ENCODE data around the gene SUGT1. TPM values are rescaled to one million over a fixed set of nuclear protein-coding genes. Genes with fewer than 3 reads are reported as not detected.

Gene SUGT1
- total RNA-seq, 1 donor from 2014 or later = 48.4 TPM

DNA sequence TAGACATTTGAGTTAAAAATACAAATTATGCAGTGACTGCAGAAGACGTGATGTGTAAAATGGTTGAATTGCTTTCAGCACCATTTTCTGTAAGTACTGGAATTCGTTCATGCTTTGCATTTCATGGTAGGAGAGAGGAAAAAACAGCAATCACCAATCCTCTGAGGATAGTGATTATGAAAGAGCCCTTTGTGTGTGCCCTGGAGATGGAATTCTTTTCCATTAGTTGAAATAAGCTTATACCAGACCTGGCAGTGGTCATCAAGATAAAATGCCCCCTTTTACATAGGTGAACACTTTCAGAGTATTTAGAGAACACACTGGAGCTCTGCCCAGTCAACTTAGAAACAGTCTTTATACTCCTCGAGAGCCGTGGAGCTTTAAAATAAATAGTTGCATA lies 85.3 kb downstream of the SUGT1 start:
- H3K27ac Mint-ChIP-seq (ENCODE audit: unreplicated experiment) = no peak overlapping the region
- H3K4me1 Mint-ChIP-seq (ENCODE audit: unreplicated experiment) = no peaks in the 10 kb centered on the region
- H3K27me3 Mint-ChIP-seq (ENCODE audit: unreplicated experiment) = peaks cover 11% of the 10 kb centered on the region
- no peak for DNase-seq (ENCODE audit: extremely low spot score, unreplicated experiment)
- TF ChIP-seq, protein P1, sequence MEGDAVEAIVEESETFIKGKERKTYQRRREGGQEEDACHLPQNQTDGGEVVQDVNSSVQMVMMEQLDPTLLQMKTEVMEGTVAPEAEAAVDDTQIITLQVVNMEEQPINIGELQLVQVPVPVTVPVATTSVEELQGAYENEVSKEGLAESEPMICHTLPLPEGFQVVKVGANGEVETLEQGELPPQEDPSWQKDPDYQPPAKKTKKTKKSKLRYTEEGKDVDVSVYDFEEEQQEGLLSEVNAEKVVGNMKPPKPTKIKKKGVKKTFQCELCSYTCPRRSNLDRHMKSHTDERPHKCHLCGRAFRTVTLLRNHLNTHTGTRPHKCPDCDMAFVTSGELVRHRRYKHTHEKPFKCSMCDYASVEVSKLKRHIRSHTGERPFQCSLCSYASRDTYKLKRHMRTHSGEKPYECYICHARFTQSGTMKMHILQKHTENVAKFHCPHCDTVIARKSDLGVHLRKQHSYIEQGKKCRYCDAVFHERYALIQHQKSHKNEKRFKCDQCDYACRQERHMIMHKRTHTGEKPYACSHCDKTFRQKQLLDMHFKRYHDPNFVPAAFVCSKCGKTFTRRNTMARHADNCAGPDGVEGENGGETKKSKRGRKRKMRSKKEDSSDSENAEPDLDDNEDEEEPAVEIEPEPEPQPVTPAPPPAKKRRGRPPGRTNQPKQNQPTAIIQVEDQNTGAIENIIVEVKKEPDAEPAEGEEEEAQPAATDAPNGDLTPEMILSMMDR (IDR thresholded peaks at IDR 0.05) = no peak
- H3K4me3 Mint-ChIP-seq (ENCODE audit: unreplicated experiment) = no peak overlapping the region
- H3K9me3 Mint-ChIP-seq (ENCODE audit: unreplicated experiment) = no peaks in the 10 kb centered on the region
- H3K36me3 Mint-ChIP-seq (ENCODE audit: unreplicated experiment) = no peaks in the 10 kb centered on the region

DNA sequence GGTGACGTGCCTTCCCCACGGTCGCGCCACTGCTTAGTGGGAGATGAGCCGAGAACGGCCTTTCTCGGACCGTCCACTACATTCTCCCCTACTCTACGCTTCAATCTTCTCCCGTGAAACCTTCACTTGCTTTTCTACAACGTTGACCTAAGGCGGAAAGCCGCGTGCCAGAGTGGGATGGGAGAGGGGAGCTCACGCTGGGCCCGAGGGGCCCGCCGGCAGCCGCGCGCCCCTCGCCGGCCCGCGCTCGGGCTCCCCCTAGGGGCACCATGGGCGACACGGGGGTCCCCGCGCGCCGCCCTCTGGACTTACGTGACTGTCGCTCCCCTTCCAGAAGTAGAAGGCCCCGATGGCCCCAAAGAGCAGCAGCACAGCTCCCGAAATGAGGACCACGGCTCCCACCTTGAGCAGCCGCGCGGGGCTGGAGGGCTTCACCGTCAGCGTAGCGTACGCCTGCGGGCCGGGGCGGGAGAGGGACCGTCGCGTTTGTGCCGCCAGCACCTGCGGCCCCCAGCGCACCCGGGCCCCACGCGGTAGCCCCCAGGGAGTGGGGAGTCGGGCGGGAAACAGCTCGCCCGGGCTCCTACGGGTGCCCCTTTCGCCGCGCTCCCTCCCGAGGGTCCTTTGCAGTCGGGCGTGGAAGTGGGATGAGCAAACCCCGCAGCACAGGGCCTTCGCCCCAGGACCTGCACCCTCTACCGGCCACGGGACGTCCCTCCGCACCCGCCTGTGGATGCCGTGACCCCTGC lies 86.3 kb downstream of the SUGT1 start:
- Mint-ChIP-seq H3K27ac (ENCODE audit: unreplicated experiment) (no peak overlapping the region), H3K27me3 (ENCODE audit: unreplicated experiment) (peaks cover 11% of the 10 kb centered on the region), H3K4me1 (ENCODE audit: unreplicated experiment) (no peaks in the 10 kb centered on the region), H3K9me3 (ENCODE audit: unreplicated experiment) (no peaks in the 10 kb centered on the region), H3K36me3 (ENCODE audit: unreplicated experiment) (no peaks in the 10 kb centered on the region), H3K4me3 (ENCODE audit: unreplicated experiment) (no peak overlapping the region)
- TF ChIP-seq, protein P1 (IDR thresholded peaks at IDR 0.05) = no peak
- no peak for DNase-seq (ENCODE audit: extremely low spot score, unreplicated experiment)

GRCh38 chr13:52739468-52740071 lies 86.9 kb downstream of the SUGT1 start, which contains the start of gene CNMD:
TSS of gene CNMD (minus strand) at chr13:52739820. CDS start at chr13:52739701, 119 bp downstream.
- peaks cover 11% of the 10 kb centered on the region for H3K27me3 Mint-ChIP-seq (ENCODE audit: unreplicated experiment)
- DNase-seq (ENCODE audit: extremely low spot score, unreplicated experiment) = no peak
- no peak within 1 kb of the TSS for H3K4me3 Mint-ChIP-seq (ENCODE audit: unreplicated experiment)
- no peak within 1 kb of the TSS for H3K27ac Mint-ChIP-seq (ENCODE audit: unreplicated experiment)
- TF ChIP-seq, protein P1 (IDR thresholded peaks at IDR 0.05) = no peak
- H3K9me3 Mint-ChIP-seq (ENCODE audit: unreplicated experiment) = no peaks in the 10 kb centered on the region
- no peaks in the 10 kb centered on the region for H3K4me1 Mint-ChIP-seq (ENCODE audit: unreplicated experiment)
- H3K36me3 Mint-ChIP-seq (ENCODE audit: unreplicated experiment) = no peaks in the 10 kb centered on the region

GRCh38 chr13:52743569-52743968 lies 90.9 kb downstream of the SUGT1 start:
- no peaks in the 10 kb centered on the region for H3K4me1 Mint-ChIP-seq (ENCODE audit: unreplicated experiment)
- no peak overlapping the region for H3K4me3 Mint-ChIP-seq (ENCODE audit: unreplicated experiment)
- no peaks in the 10 kb centered on the region for H3K9me3 Mint-ChIP-seq (ENCODE audit: unreplicated experiment)
- H3K36me3 Mint-ChIP-seq (ENCODE audit: unreplicated experiment) = no peaks in the 10 kb centered on the region
- no peaks in the 10 kb centered on the region for H3K27me3 Mint-ChIP-seq (ENCODE audit: unreplicated experiment)
- DNase-seq (ENCODE audit: extremely low spot score, unreplicated experiment) = no peak
- TF ChIP-seq, protein P1 (IDR thresholded peaks at IDR 0.05) = no peak
- H3K27ac Mint-ChIP-seq (ENCODE audit: unreplicated experiment) = no peak overlapping the region

DNA sequence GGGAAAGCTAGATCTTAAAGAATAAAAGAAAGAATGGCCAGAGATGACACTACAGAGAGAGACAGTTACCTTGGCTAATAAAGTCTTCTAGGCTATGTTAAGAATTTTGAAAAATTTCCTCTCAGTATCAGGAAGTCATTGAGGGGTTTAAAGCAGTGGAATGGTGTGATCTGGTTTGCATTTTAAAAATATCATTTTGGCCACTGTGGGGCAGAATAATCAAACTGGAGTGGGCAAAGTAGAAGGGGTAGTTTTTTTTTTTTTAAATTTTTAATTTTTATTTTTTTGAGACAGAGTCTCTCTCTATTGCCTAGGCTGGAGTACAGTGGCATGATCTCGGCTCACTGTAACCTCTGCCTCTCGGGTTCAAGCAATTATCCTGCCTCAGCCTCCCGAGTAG lies 91.4 kb downstream of the SUGT1 start:
- Mint-ChIP-seq H3K36me3 (ENCODE audit: unreplicated experiment) (no peaks in the 10 kb centered on the region), H3K4me1 (ENCODE audit: unreplicated experiment) (no peaks in the 10 kb centered on the region), H3K9me3 (ENCODE audit: unreplicated experiment) (no peaks in the 10 kb centered on the region), H3K4me3 (ENCODE audit: unreplicated experiment) (no peak overlapping the region), H3K27ac (ENCODE audit: unreplicated experiment) (no peak overlapping the region), H3K27me3 (ENCODE audit: unreplicated experiment) (no peaks in the 10 kb centered on the region)
- DNase-seq (ENCODE audit: extremely low spot score, unreplicated experiment) = no peak
- TF ChIP-seq, protein P1 (IDR thresholded peaks at IDR 0.05) = no peak

All from osteocyte (in vitro differentiated cells).